ENCODE data around the gene SVEP1. TPM values are rescaled to one million over a fixed set of nuclear protein-coding genes. Genes with fewer than 3 reads are reported as not detected.

The SVEP1 gene
- polyA plus RNA-seq, 3 donors: under 0.01 TPM; not detected in 2

DNA sequence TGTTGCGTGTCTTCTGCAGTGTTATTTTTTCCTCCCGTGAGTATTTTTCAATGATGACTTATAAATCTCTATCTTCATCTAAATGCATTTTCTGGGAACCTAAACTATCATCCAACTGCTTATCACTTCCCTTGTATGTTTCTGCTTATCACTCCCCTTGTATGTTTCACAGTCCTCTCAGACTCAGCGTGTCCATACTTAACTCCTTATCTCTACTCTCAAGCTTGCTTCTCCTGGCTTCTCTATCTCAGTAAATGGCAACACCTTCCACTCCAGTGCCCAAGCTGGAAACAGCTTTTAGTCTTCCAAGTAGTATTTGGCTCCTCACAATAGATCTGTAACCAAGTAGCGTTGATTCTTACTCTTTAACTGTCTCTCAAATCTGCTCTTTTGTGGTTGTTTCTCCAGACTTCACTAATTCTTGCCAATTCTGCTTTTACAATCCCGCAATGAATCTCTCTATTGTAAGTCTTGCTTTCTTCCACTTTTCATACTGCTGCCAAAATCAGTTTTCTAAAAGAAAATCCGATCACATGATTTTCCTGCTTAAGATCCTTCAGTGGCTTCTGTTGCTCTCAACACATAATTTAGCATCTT lies 208.0 kb downstream of the SVEP1 start:
- 83% methylated on average over 6 of the region's 6 CpGs for WGBS (ENCODE audit: insufficient coverage)
- no peak overlapping the region for H3K27ac Mint-ChIP-seq
- Histone ChIP-seq H2AFZ (ENCODE audit: insufficient read depth, low read depth, low read length, poor library complexity, severe bottlenecking) (no peak overlapping the region), H3K9me3 (replicated peaks in 1 of 2; ENCODE audit: control insufficient read depth in 1 of 2, insufficient read depth in 1 of 2, low read length in 2 of 2) (no peaks in the 10 kb centered on the region), H4K20me1 (ENCODE audit: insufficient read depth, low read length) (no peaks in the 10 kb centered on the region), H3K9ac (ENCODE audit: insufficient read depth, low read length, poor library complexity, severe bottlenecking) (no peak overlapping the region), H3K27ac (ENCODE audit: low read depth in 1 of 2, low read length in 2 of 2) (no peak overlapping the region), H3K36me3 (replicated peaks in 1 of 2; ENCODE audit: control insufficient read depth in 1 of 2, insufficient read depth in 2 of 2, low read length in 2 of 2) (no peaks in the 10 kb centered on the region), H3K4me2 (replicated peaks; ENCODE audit: extremely low read depth, low read length, poor library complexity, severe bottlenecking) (no peak overlapping the region), H3K27me3 (ENCODE audit: control insufficient read depth in 2 of 2, insufficient read depth in 2 of 2, low read length in 2 of 2) (peaks cover 4% of the 10 kb centered on the region in 2 donors), H3K4me3 (replicated peaks in 1 of 3; ENCODE audit: low read depth in 2 of 3, low read length in 3 of 3) (no peak overlapping the region), H3K4me1 (ENCODE audit: control insufficient read depth in 1 of 2, insufficient read depth in 2 of 2, low read length in 2 of 2) (no peaks in the 10 kb centered on the region), H3K79me2 (ENCODE audit: insufficient read depth, low read length) (no peaks in the 10 kb centered on the region)
- H3K4me1 Mint-ChIP-seq: no peaks in the 10 kb centered on the region
- no peaks in the 10 kb centered on the region for H3K36me3 Mint-ChIP-seq
- no peak overlapping the region for H3K4me3 Mint-ChIP-seq
- H3K9me3 Mint-ChIP-seq: peaks cover 0 to 1% (median 0%) of the 10 kb centered on the region in 7 donors
- DNase-seq: no peak
- peaks cover 2 to 7% (median 4%) of the 10 kb centered on the region in 3 donors for H3K27me3 Mint-ChIP-seq (ENCODE audit: low read depth in 3 of 3)
- TF ChIP-seq CTCF (IDR thresholded peaks at IDR 0.05): no peak
- intact Hi-C loops (cut with micrococcal nuclease): no loop called here

- no peak overlapping the region for H3K4me2 ChIP-seq (replicated peaks; ENCODE audit: extremely low read depth, low read length, poor library complexity, severe bottlenecking)
- no peak overlapping the region for H3K27ac ChIP-seq (ENCODE audit: low read depth in 1 of 2, low read length in 2 of 2)
- Mint-ChIP-seq H3K27me3 (ENCODE audit: low read depth in 3 of 3) (peaks cover 3 to 5% (median 4%) of the 10 kb centered on the region in 3 donors), H3K27ac (no peak overlapping the region), H3K4me3 (no peak overlapping the region), H3K4me1 (no peaks in the 10 kb centered on the region), H3K36me3 (no peaks in the 10 kb centered on the region), H3K9me3 (peaks cover 0 to 2% (median 0%) of the 10 kb centered on the region in 7 donors)
- H3K27me3 ChIP-seq (ENCODE audit: control insufficient read depth in 2 of 2, insufficient read depth in 2 of 2, low read length in 2 of 2): peaks cover 2 to 4% of the 10 kb centered on the region in 2 donors
- no peak overlapping the region for H2AFZ ChIP-seq (ENCODE audit: insufficient read depth, low read depth, low read length, poor library complexity, severe bottlenecking)
- H4K20me1 ChIP-seq (ENCODE audit: insufficient read depth, low read length): no peaks in the 10 kb centered on the region
- no CpG with 5 or more reads among the region's 3 CpGs for WGBS (ENCODE audit: insufficient coverage)
- intact Hi-C loops (cut with micrococcal nuclease): no loop called here
- no peak overlapping the region for H3K9ac ChIP-seq (ENCODE audit: insufficient read depth, low read length, poor library complexity, severe bottlenecking)
- no peaks in the 10 kb centered on the region for H3K9me3 ChIP-seq (replicated peaks in 1 of 2; ENCODE audit: control insufficient read depth in 1 of 2, insufficient read depth in 1 of 2, low read length in 2 of 2)
- H3K4me3 ChIP-seq (replicated peaks in 1 of 3; ENCODE audit: low read depth in 2 of 3, low read length in 3 of 3): no peak overlapping the region
- no peaks in the 10 kb centered on the region for H3K79me2 ChIP-seq (ENCODE audit: insufficient read depth, low read length)
- no peak for TF ChIP-seq CTCF (IDR thresholded peaks at IDR 0.05)
- H3K36me3 ChIP-seq (replicated peaks in 1 of 2; ENCODE audit: control insufficient read depth in 1 of 2, insufficient read depth in 2 of 2, low read length in 2 of 2): no peaks in the 10 kb centered on the region
- no peak for DNase-seq
- no peaks in the 10 kb centered on the region for H3K4me1 ChIP-seq (ENCODE audit: control insufficient read depth in 1 of 2, insufficient read depth in 2 of 2, low read length in 2 of 2)
Measured at GRCh38 chr9:110370315-110370714, 209.2 kb downstream of the SVEP1 start.

Data from CD14-positive monocyte (primary cell).